Head of caudate nucleus (tissue), 42 donors: Measurements from ENCODE around the gene COL24A1.
"Not testable (repeated sequence)": the region's sequence is repeated elsewhere in the genome, so short reads cannot be mapped to it uniquely, and the experiment has no call there.

Experiments
- DNase-seq, 42 donors: peaks; one replicate each; pipeline versions ENCODE4 v3.0.0 to v3.0.0-alpha.2; 2020 to 2021; ENCODE audit warnings: mixed read lengths in 7 of 42
- intact Hi-C: fragments of 100-400 bp; cut with DNase I; formaldehyde crosslinking; loops from one replicate; pipeline ENCODE4 v1.15.0; 2022

The COL24A1 gene

GRCh38 chr1:86035101-86035500, 121.5 kb downstream of the COL24A1 start:
- intact Hi-C loops, result no loop called here
- DNase-seq, result no peak

GRCh38 chr1:86030180-86030579, 126.4 kb downstream of the COL24A1 start:
- DNase-seq, result no peak
- intact Hi-C loops, result no loop called here

- DNase-seq, result peak in 17 of 42 donors; percentile 3 to 58 (median 14)
- intact Hi-C loops, result no loop called here
These were observed 138.2 kb downstream of the COL24A1 start for GRCh38 chr1:86018283-86018923.

GRCh38 chr1:86016076-86016759, 140.4 kb downstream of the COL24A1 start:
- DNase-seq, result no peak
- intact Hi-C loops, result no loop called here

GRCh38 chr1:86015375-86015774, 141.2 kb downstream of the COL24A1 start:
- no peak for DNase-seq
- intact Hi-C loops, result no loop called here

GRCh38 chr1:86000601-86001000, 156.0 kb downstream of the COL24A1 start:
- DNase-seq, result no peak
- intact Hi-C loops, result no loop called here

GRCh38 chr1:85998105-85998855, 158.3 kb downstream of the COL24A1 start:
- intact Hi-C loops, result no loop called here
- DNase-seq, result no peak

- no peak for DNase-seq
- intact Hi-C loops, result no loop called here
These were observed 163.8 kb downstream of the COL24A1 start for GRCh38 chr1:85992791-85993190.

GRCh38 chr1:85991261-85991660, 165.3 kb downstream of the COL24A1 start:
- DNase-seq, result no peak
- intact Hi-C loops, result no loop called here

GRCh38 chr1:85984636-85985035, 171.9 kb downstream of the COL24A1 start:
- intact Hi-C loops, result no loop called here
- no peak for DNase-seq

- DNase-seq, result no peak
- intact Hi-C loops, result no loop called here
These were observed 173.3 kb downstream of the COL24A1 start for GRCh38 chr1:85983316-85983715.

GRCh38 chr1:85976516-85977205, 179.9 kb downstream of the COL24A1 start:
- intact Hi-C loops, result no loop called here
- DNase-seq, result no peak

- intact Hi-C loops, result no loop called here
- no peak for DNase-seq
These were observed 180.6 kb downstream of the COL24A1 start for GRCh38 chr1:85975912-85976371.

GRCh38 chr1:85962457-85962856, 194.1 kb downstream of the COL24A1 start:
- intact Hi-C loops, result no loop called here
- DNase-seq, result no peak

GRCh38 chr1:85957760-85958159, 198.8 kb downstream of the COL24A1 start:
- intact Hi-C loops, result no loop called here
- DNase-seq, result no peak

GRCh38 chr1:85955218-85955617, 201.4 kb downstream of the COL24A1 start:
- DNase-seq, intact Hi-C loops: not testable (repeated sequence)

GRCh38 chr1:85952460-85952859, 204.1 kb downstream of the COL24A1 start:
- intact Hi-C loops, result no loop called here
- DNase-seq, result no peak

GRCh38 chr1:85947186-85947585, 209.4 kb downstream of the COL24A1 start:
- DNase-seq, result no peak
- intact Hi-C loops, result no loop called here

- DNase-seq, result no peak
- intact Hi-C loops, result no loop called here
These were observed 212.6 kb downstream of the COL24A1 start for GRCh38 chr1:85943945-85944344.

- intact Hi-C loops, result no loop called here
- no peak for DNase-seq
These were observed 213.0 kb downstream of the COL24A1 start for GRCh38 chr1:85943526-85943925.
